ENCODE data around the gene AJM1.

Gene AJM1

DNA sequence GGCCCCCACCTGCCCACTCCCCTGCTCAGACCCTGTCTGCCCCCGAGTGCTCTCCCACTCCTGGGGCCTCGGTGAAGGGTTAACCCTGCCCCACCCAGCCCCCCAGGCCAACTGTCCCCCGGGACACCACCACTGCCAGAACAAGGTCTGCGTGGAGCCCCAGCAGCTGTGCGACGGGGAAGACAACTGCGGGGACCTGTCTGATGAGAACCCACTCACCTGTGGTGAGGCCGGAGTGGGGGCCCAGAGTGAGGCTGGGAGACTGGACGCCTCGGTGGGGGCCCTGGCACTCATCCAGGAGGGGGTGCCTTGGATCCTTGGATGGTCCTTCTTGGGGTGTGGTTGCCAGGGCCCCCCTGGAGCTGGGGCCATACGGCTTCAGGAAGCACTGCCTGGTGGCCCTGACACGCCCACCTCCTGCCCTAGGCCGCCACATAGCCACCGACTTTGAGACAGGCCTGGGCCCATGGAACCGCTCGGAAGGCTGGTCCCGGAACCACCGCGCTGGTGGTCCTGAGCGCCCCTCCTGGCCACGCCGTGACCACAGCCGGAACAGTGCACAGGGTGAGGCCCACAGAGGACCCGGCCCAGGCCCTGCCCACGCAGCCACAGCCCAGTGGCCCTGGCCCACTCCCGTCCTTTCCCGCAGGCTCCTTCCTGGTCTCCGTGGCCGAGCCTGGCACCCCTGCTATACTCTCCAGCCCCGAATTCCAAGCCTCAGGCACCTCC, 12.0 kb downstream of the AJM1 start:
- no peak for ATAC-seq
- TF ChIP-seq, protein P1, sequence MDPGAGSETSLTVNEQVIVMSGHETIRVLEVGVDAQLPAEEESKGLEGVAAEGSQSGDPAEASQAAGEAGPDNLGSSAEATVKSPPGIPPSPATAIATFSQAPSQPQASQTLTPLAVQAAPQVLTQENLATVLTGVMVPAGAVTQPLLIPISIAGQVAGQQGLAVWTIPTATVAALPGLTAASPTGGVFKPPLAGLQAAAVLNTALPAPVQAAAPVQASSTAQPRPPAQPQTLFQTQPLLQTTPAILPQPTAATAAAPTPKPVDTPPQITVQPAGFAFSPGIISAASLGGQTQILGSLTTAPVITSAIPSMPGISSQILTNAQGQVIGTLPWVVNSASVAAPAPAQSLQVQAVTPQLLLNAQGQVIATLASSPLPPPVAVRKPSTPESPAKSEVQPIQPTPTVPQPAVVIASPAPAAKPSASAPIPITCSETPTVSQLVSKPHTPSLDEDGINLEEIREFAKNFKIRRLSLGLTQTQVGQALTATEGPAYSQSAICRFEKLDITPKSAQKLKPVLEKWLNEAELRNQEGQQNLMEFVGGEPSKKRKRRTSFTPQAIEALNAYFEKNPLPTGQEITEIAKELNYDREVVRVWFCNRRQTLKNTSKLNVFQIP (CRISPR knock-in tag; IDR thresholded peaks at IDR 0.05; ENCODE audit: borderline replicate concordance, low read depth), result no peak
- no peak for TF ChIP-seq BACH2 (CRISPR knock-in tag; IDR thresholded peaks at IDR 0.05; ENCODE audit: borderline replicate concordance)
- no peak for TF ChIP-seq ZFP30 (CRISPR knock-in tag; IDR thresholded peaks at IDR 0.05)
- TF ChIP-seq TSHZ2 (CRISPR knock-in tag; IDR thresholded peaks at IDR 0.05), result no peak
- TF ChIP-seq GLIS3 (CRISPR knock-in tag; IDR thresholded peaks at IDR 0.05), result no peak
- no peak for TF ChIP-seq OSR1 (CRISPR knock-in tag; IDR thresholded peaks at IDR 0.05)
- no peak for TF ChIP-seq TOX (CRISPR knock-in tag; IDR thresholded peaks at IDR 0.05; ENCODE audit: borderline replicate concordance)
- TF ChIP-seq SNAI2 (CRISPR knock-in tag; IDR thresholded peaks at IDR 0.05), result no peak
- no peak for TF ChIP-seq TCF4 (CRISPR knock-in tag; IDR thresholded peaks at IDR 0.05; ENCODE audit: borderline replicate concordance)
- no peak for TF ChIP-seq ZC3H10 (CRISPR knock-in tag; IDR thresholded peaks at IDR 0.05)
- no peak for TF ChIP-seq PPARA (CRISPR knock-in tag; IDR thresholded peaks at IDR 0.05; ENCODE audit: borderline replicate concordance)
- no peak for TF ChIP-seq RARB (CRISPR knock-in tag; IDR thresholded peaks at IDR 0.05)
- TF ChIP-seq CSRNP3 (CRISPR knock-in tag; IDR thresholded peaks at IDR 0.05), result no peak
- TF ChIP-seq ZNF8 (CRISPR knock-in tag; IDR thresholded peaks at IDR 0.05), result no peak
- no peak for TF ChIP-seq ZFP3 (CRISPR knock-in tag; IDR thresholded peaks at IDR 0.05)
- TF ChIP-seq ZNF70 (CRISPR knock-in tag; IDR thresholded peaks at IDR 0.05), result no peak
- no peak for TF ChIP-seq ESRRG (CRISPR knock-in tag; IDR thresholded peaks at IDR 0.05)
- no peak for TF ChIP-seq CREB5 (CRISPR knock-in tag; IDR thresholded peaks at IDR 0.05; ENCODE audit: low read depth)

- ATAC-seq, result no peak
Observed at GRCh38 chr9:136854842-136855460, 12.7 kb downstream of the AJM1 start.

More at GRCh38 chr9:136854842-136855460, 12.7 kb downstream of the AJM1 start:
- TF ChIP-seq ZFP30 (CRISPR knock-in tag; IDR thresholded peaks at IDR 0.05) (no peak), BACH2 (CRISPR knock-in tag; IDR thresholded peaks at IDR 0.05; ENCODE audit: borderline replicate concordance) (no peak), CSRNP3 (CRISPR knock-in tag; IDR thresholded peaks at IDR 0.05) (no peak)

All from SK-N-SH treated with all-trans-retinoic acid at 6 μM for 48 hours (cell line).